ENCODE results near the gene PACSIN2. TPM values are rescaled to one million over a fixed set of nuclear protein-coding genes. Genes with fewer than 3 reads are reported as not detected.

The PACSIN2 gene
- total RNA-seq, 1 donor from 2014 or later = 68.9 TPM

- DNase-seq = no peak
Observed at GRCh38 chr22:42880815-42881214, 134.1 kb downstream of the PACSIN2 start.

- no peak for DNase-seq
Observed at GRCh38 chr22:42879371-42880021, 135.5 kb downstream of the PACSIN2 start.

- DNase-seq = no peak
Observed at GRCh38 chr22:42878561-42879305, 136.2 kb downstream of the PACSIN2 start.

DNA sequence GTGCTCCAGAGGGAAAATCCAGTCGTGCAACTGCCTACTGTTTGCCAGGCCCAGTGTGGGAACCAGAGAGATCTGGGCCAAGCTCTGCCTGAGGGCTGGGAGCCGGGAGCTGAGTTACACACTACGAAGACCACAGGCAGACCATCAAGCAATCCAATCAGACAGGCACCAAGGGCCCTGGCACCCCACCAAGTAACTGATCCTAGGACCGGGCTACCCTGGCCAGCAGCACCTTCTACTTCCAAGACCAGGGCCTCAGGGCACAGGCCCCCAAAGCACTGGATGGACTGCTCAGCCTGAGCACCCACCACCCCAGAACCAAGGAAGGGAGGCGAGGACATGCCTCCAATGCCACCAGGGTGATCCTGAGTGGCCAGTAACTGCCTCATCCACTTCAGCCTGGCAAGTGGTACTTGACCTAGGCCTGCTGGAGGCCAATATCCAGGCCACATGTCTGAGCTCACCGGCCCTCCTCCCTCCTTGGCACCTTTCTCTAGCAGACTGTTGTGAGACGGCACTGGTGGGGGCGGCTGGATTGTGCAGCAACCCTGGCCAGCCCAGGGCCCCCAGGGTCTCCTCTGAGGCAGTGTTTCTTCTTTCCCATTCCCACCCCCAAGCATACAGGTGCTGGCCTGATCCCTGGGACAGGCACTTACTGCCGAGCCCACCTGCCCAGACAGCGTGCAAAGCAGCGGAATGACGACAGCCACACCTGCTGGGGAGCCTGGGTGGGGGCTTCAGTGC, 137.2 kb downstream of the PACSIN2 start:
- no peak for DNase-seq

GRCh38 chr22:42877158-42877557, 137.8 kb downstream of the PACSIN2 start:
- DNase-seq = no peak

- DNase-seq = no peak
Observed at GRCh38 chr22:42876041-42876440, 138.9 kb downstream of the PACSIN2 start.

GRCh38 chr22:42874010-42874409, 140.9 kb downstream of the PACSIN2 start:
- DNase-seq = no peak

- no peak for DNase-seq
Observed at GRCh38 chr22:42873356-42873755, 141.6 kb downstream of the PACSIN2 start.

- DNase-seq = no peak
Observed at GRCh38 chr22:42872821-42873220, 142.1 kb downstream of the PACSIN2 start.

- no peak for DNase-seq
Observed at GRCh38 chr22:42871146-42872050, 143.6 kb downstream of the PACSIN2 start.

GRCh38 chr22:42869888-42870480, 145.0 kb downstream of the PACSIN2 start:
- DNase-seq = no peak

- no peak for DNase-seq
Observed at GRCh38 chr22:42869463-42869862, 145.5 kb downstream of the PACSIN2 start.

DNA sequence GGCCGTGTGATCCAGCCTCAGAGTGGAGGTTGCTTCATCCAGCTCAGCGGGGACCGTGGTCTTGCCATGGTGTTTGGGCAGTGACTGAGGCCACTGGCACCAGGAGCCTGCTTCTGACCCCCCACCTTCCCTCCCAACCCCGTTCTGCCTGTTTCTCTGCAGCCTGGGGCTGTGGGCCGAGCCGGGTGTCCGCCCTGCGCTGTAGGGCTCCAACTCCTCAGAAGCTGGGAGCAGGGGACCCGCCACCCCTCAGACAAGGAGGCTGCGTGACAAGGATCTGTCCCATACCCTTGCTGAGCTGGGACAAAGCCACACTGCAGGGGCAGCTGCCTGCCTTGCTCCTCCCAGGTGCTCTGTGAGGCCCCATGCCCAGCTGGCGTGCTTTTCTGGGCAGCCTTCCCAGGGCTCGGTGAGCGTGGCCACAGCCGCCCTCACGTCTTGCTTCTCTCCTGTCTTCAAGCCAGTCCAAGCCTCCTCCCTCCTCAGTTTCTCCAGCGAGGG, 146.1 kb downstream of the PACSIN2 start:
- no peak for DNase-seq

GRCh38 chr22:42866100-42866499, 148.8 kb downstream of the PACSIN2 start:
- no peak for DNase-seq

DNA sequence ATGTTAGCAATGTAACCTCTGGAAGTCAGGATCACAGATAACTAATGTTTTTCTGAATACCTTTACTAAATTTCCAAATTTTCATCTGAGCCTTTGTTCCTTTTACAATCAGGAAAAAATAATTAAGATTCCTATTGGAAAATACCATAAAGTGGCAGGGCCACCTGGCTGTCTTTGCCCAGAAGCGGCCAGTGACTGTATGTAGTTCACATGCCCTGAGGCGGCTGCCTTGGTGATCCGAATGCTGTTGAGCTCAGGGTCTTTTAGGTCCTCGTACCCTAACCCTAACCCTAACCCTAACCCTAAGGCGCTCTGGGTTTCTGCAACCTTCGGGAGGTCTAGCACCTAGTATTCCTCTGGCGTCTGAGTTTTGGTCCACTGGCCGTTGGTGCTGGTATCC, 149.4 kb downstream of the PACSIN2 start:
- no peak for DNase-seq

DNA sequence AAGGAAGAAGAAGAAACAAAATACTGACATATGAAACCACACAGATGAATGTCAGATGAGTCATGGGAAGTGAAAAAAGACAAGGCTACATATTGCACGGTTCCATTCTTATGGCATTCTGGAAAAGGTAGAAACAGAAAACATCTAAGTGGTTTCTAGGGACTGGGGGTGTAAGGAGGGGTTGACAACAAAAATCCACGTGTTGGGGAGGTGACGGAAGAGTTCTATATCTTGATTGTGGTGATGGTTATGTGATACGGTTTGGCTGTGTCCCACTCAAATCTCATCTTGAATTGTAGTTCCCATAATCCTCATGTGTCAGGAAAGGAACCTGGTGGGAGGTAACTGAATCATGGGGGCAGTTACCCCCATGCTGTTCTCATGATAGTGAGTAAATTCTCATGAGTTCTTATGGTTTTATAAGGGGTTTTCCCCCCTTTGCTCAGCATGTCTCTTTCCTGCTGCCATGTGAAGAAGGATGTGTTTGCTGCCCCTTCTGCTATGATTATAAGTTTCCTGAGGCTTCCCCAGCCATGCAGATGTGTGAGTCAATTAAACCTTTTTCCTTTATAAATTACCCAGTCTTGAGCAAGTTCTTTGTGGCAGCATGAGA, 151.5 kb downstream of the PACSIN2 start:
- peak; percentile 22 for DNase-seq

GRCh38 chr22:42862045-42862734, 152.8 kb downstream of the PACSIN2 start:
- DNase-seq = no peak

DNA sequence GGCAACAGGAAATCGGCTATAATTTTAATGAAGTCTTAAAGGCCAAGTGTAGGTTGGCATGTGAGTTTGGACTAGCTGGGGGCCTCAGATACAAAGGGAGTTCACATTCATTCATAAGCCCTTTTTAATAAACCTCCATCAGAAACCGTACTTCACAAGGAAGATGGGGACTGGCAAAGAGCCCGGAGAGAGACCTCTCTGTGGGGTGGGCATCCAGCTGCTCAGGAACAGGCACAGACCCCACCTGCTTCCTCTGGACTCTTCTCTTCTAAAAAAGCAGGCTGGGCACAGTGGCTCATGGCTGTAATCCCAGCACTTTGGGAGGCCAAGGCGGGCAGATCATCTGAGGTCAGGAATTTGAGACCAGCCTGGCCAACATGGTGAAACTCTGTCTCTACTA, 154.0 kb downstream of the PACSIN2 start:
- DNase-seq = no peak

DNA sequence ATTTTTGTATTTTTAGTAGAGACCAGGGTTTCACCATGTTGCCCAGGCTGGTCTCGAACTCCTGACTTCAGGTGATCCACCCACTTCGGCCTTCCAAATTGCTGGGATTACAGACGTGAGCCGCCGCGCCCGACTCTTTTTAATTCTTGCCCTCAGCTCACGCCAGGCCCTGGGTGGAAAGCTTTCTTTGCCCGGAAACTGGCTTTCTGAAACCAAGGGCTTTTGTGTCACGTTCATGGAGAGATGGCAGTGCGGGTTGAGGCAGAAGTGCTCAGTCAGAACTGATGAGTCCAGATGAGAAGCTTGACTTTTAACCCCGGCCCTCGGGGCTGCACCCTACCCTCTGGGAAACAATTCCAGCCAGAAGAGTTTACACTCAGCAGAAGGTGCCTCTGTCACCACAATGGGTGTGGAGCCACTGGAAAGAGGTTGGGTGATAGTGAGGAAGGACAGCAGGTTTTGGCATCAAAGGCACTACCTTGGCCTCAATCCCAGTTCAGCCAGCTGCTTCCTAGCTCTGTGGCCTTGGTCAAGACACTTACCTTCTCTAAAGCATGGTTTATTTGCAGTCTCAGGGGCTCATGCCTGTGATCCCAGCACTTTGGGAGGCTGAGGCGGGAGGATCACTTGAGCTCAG, 157.0 kb downstream of the PACSIN2 start:
- peak; percentile 35 for DNase-seq

All from dermis blood vessel endothelial cell (primary cell).